ENCODE results near the gene VAV2. TPM values are rescaled to one million over a fixed set of nuclear protein-coding genes. Genes with fewer than 3 reads are reported as not detected.

Gene VAV2
- polyA plus RNA-seq, 1 donor: 48.4 TPM

DNA sequence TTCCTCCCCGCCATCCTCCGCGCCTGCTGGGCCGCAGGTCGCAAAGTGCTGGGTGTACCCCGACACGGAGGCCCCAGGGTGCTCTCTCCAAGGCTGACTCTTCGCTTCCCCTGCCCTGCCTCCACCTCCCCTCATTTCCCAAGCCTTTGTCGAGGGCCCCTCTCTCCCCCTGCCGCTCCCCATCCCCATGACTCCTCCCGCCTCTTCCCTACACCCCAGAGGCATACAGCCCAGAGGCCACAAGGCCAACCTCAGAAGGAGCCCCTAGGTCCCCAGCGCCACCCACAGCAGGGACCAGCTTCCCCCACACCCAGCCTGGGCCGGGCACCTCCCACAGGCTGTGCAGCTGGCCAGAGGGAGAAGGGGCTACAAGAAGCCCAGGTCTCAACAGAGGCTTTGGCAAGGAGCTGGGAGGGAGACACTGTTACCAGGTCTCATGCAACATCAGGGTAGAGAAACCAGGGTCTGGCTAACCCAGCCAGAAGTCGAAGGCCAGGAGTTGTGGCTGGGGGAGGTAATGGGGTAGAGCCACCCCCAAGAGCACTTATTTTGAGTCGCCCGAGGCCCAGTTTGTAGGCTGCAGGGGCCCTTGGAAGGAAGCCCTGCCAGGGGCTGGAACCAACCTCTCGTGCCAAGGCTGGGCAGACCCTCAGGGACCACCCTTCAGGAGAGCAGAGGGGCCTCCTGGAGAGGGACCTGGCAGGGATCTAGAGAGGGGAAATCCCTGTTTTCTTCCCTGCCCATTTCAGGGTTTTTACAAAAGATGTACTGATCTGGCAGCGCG, 229.4 kb downstream of the VAV2 start:
- WGBS (ENCODE audit: insufficient coverage, low lambda C conversion rate): no CpG with 5 or more reads among the region's 19 CpGs
- Histone ChIP-seq H3K9me3 (ENCODE audit: control insufficient read depth, low read depth, low read length) (peaks cover 4% of the 10 kb centered on the region), H3K36me3 (ENCODE audit: control insufficient read depth, insufficient read depth, low read length) (peaks cover 33% of the 10 kb centered on the region), H3K4me1 (ENCODE audit: control insufficient read depth, insufficient read depth, low read length) (no peaks in the 10 kb centered on the region), H3K4me3 (ENCODE audit: low read length) (no peak overlapping the region), H3K27ac (ENCODE audit: low read length) (no peak overlapping the region), H3K27me3 (ENCODE audit: control insufficient read depth, insufficient read depth, low read length) (no peaks in the 10 kb centered on the region)
- no peak for DNase-seq

DNA sequence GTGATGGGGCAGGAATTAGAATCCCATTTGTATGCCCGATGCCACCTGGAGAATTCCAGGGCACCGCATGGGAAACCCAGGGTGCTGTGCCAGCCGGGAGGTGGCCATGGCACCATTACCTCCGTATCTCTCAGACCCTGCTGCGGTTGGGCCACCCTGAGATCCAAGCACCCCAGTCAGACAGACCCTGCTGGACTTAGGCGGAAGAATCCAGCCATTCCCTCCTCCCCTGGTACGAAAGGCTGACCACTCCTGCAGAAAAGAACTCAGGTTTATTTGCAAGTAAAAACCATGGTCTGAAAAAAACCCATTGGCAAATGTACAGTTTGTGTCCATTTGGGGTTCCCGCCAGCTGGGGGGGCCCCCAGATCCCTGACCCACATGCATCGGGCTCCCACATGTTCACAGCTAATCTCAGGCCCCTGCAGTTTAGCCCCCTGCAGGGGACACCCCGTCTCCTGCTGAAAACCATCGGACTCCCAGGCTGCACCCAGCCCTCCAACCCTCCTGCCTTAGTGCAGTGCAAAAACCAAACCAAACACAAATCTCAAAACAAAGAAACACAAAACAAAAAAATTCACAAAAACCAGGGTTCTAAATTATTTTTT, 230.4 kb downstream of the VAV2 start:
- Histone ChIP-seq H3K4me1 (ENCODE audit: control insufficient read depth, insufficient read depth, low read length) (no peaks in the 10 kb centered on the region), H3K27me3 (ENCODE audit: control insufficient read depth, insufficient read depth, low read length) (no peaks in the 10 kb centered on the region), H3K27ac (ENCODE audit: low read length) (no peak overlapping the region), H3K9me3 (ENCODE audit: control insufficient read depth, low read depth, low read length) (no peaks in the 10 kb centered on the region), H3K36me3 (ENCODE audit: control insufficient read depth, insufficient read depth, low read length) (peaks cover 29% of the 10 kb centered on the region), H3K4me3 (ENCODE audit: low read length) (no peak overlapping the region)
- DNase-seq: no peak
- no CpG with 5 or more reads among the region's 11 CpGs for WGBS (ENCODE audit: insufficient coverage, low lambda C conversion rate)

DNA sequence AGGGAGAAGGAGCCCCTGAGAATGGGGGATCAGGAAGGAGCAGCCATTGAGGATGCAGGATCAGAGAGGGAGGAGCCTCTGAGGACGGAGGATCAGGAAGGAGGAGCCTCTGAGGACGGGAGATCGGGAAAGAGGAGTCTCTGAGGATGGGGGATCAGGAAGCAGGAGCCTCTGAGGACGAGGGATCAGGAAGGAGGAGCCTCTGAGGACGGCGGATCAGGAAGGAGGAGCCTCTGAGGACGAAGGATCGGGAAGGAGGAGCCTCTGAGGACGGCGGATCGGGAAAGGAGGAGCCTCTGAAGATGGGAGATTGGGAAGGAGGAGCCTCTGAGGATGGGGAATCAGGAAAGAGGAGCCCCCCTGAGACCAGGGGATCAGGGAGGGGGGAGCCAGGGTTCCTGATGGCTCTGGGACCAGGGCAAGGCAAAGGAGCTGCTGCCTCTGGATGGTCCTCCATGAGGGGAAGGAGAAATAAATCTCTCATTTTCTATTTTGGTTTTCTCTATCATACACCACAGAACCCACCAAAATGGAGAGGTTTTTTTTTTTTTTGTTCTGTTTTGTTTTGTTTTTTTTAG, 231.3 kb downstream of the VAV2 start:
- Histone ChIP-seq H3K9me3 (ENCODE audit: control insufficient read depth, low read depth, low read length) (peaks cover under 1% of the 10 kb centered on the region), H3K27ac (ENCODE audit: low read length) (no peak overlapping the region), H3K36me3 (ENCODE audit: control insufficient read depth, insufficient read depth, low read length) (peaks cover 29% of the 10 kb centered on the region), H3K4me1 (ENCODE audit: control insufficient read depth, insufficient read depth, low read length) (no peaks in the 10 kb centered on the region), H3K4me3 (ENCODE audit: low read length) (no peak overlapping the region), H3K27me3 (ENCODE audit: control insufficient read depth, insufficient read depth, low read length) (no peaks in the 10 kb centered on the region)
- no peak for DNase-seq
- WGBS (ENCODE audit: insufficient coverage, low lambda C conversion rate): no CpG with 5 or more reads among the region's 11 CpGs

DNA sequence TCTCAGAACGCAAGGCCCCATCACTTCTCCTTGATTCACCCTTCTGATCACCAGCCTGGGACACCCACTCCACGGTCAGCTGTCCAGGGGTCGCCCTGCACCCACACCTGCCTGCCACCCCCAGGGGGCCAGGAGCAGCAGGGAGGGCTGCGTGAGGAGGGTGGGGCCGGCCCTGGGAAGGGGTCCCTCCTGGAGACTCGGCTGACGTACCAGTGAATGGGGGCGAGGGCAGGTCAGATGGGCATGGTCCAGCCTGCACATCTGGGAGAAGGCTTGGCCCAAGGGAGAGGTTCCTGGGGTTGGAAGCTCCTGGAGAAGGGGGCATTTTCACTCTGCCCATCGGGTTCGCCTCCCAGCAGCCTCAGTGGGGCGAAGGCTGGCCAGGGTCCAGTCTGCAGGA, 232.2 kb downstream of the VAV2 start:
- no CpG with 5 or more reads among the region's 11 CpGs for WGBS (ENCODE audit: insufficient coverage, low lambda C conversion rate)
- H3K9me3 ChIP-seq (ENCODE audit: control insufficient read depth, low read depth, low read length): peaks cover 5% of the 10 kb centered on the region
- H3K4me1 ChIP-seq (ENCODE audit: control insufficient read depth, insufficient read depth, low read length): no peaks in the 10 kb centered on the region
- H3K36me3 ChIP-seq (ENCODE audit: control insufficient read depth, insufficient read depth, low read length): peaks cover 29% of the 10 kb centered on the region
- H3K4me3 ChIP-seq (ENCODE audit: low read length): no peak overlapping the region
- DNase-seq: no peak
- no peaks in the 10 kb centered on the region for H3K27me3 ChIP-seq (ENCODE audit: control insufficient read depth, insufficient read depth, low read length)
- no peak overlapping the region for H3K27ac ChIP-seq (ENCODE audit: low read length)

DNA sequence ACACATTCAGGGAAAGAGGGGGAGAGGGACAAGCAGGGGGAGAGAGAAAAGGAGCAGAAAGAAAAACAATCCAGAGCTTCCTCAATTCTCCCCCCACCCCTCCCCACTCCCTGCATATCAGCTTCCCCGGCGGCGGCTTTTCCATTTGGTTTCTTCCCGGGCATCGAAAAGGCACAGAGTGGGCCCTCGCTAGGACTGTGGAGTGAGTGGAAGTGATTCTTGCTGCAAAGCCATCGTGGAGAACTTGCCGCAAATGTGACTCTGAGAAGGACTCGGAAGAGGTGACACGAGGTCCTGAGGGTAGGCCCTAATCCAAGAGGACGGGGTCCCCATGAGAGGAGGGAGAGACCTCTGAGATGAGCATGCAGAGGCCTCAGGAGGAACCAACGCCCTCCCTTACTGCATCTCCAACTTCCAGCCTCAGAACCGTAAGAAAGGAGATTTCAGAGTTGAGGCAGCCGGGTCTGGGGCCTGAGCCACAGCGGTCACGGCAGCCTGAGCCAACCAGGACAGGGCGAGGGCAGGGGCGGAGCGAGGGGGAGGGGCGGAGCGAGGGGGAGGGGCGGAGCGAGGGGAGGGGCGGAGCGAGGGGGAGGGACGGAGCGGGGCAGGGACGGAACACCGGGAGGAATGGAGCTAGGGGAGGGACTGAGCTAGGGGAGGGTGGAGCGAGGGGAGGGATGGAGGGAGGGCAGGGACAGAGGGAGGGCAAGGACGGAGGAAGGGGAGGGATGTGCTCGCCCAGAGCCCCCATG, 232.8 kb downstream of the VAV2 start:
- Histone ChIP-seq H3K27ac (ENCODE audit: low read length) (no peak overlapping the region), H3K4me1 (ENCODE audit: control insufficient read depth, insufficient read depth, low read length) (no peaks in the 10 kb centered on the region), H3K9me3 (ENCODE audit: control insufficient read depth, low read depth, low read length) (peaks cover 5% of the 10 kb centered on the region), H3K27me3 (ENCODE audit: control insufficient read depth, insufficient read depth, low read length) (no peaks in the 10 kb centered on the region), H3K36me3 (ENCODE audit: control insufficient read depth, insufficient read depth, low read length) (peaks cover 27% of the 10 kb centered on the region), H3K4me3 (ENCODE audit: low read length) (no peak overlapping the region)
- no peak for DNase-seq
- WGBS (ENCODE audit: insufficient coverage, low lambda C conversion rate): 80% methylated on average over 2 of the region's 32 CpGs

DNA sequence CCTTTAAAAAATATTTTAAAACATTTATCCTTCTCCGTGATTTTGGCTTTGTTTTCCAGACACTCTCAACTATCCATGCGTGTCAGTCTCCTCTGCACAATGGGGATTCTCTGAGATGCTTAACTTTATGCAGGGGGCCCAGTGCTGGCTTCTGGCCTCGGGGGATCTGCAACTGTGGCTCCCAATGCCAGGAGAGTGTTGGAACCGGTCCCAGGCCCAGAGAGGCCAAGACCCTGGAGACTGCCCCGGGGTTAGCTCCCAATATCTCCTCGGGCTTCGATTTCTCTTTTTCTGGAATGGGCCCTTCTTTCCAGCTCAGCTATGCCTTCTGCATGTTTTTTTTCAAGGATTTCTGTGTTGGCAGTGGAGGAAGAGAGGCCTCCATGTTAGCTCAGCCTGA, 233.9 kb downstream of the VAV2 start:
- no peak for DNase-seq
- no peaks in the 10 kb centered on the region for H3K27me3 ChIP-seq (ENCODE audit: control insufficient read depth, insufficient read depth, low read length)
- WGBS (ENCODE audit: insufficient coverage, low lambda C conversion rate): no CpG with 5 or more reads among the region's 7 CpGs
- peaks cover 5% of the 10 kb centered on the region for H3K9me3 ChIP-seq (ENCODE audit: control insufficient read depth, low read depth, low read length)
- H3K4me1 ChIP-seq (ENCODE audit: control insufficient read depth, insufficient read depth, low read length): no peaks in the 10 kb centered on the region
- no peak overlapping the region for H3K4me3 ChIP-seq (ENCODE audit: low read length)
- H3K27ac ChIP-seq (ENCODE audit: low read length): no peak overlapping the region
- peaks cover 18% of the 10 kb centered on the region for H3K36me3 ChIP-seq (ENCODE audit: control insufficient read depth, insufficient read depth, low read length)

DNA sequence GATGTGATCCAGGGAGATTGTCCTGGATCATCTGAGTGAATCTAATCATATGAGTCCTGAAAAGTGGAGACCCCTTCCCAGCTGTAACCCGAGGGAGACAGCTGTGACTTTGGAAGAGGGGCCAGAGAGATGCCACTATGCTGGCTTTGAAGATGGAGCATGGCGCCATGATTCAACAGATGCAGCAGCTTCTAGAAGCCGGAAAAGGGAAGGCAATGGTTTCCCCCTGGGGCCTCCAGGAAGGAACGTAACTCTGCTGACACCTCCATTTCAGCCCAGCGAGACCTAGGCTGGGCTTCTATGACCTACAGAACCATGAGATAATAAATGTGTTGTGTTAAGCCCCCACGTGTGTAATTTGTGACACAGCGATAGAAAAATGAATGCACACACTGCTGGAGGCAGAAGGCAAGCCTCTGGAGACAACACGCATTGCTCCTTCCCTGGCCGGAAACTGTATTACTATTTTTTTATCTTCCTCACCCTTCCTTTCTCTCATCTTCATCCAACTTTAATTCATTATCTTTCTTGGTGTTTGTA, 237.4 kb downstream of the VAV2 start:
- H3K27me3 ChIP-seq (ENCODE audit: control insufficient read depth, insufficient read depth, low read length): no peaks in the 10 kb centered on the region
- H3K36me3 ChIP-seq (ENCODE audit: control insufficient read depth, insufficient read depth, low read length): peaks cover 4% of the 10 kb centered on the region
- H3K4me3 ChIP-seq (ENCODE audit: low read length): no peak overlapping the region
- H3K9me3 ChIP-seq (ENCODE audit: control insufficient read depth, low read depth, low read length): peaks cover 5% of the 10 kb centered on the region
- 66% methylated on average over 4 of the region's 9 CpGs for WGBS (ENCODE audit: insufficient coverage, low lambda C conversion rate)
- H3K4me1 ChIP-seq (ENCODE audit: control insufficient read depth, insufficient read depth, low read length): no peaks in the 10 kb centered on the region
- H3K27ac ChIP-seq (ENCODE audit: low read length): no peak overlapping the region
- peak in 1 of 2 donors; percentile 21 for DNase-seq

DNA sequence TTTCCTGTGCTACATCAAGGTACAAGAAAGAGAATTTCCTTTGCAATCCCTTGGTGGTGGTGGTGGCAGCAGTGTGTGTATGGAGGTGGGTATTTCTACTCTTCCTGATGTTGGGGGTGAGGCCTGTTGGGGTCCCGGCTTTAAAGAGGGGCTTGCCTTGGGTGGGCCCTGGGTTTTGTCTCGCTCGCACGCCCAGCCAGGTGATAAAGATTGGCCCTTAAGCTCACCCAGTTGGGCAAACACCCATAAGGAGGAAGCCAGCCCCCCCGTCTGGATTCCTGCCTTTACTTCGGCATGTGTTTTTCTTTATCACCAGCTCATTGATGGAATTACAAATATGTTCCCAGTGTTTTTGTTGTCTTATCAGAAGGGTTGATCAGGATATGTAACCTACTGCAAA, 237.9 kb downstream of the VAV2 start:
- no peaks in the 10 kb centered on the region for H3K4me1 ChIP-seq (ENCODE audit: control insufficient read depth, insufficient read depth, low read length)
- no peak overlapping the region for H3K4me3 ChIP-seq (ENCODE audit: low read length)
- DNase-seq: no peak
- no peaks in the 10 kb centered on the region for H3K27me3 ChIP-seq (ENCODE audit: control insufficient read depth, insufficient read depth, low read length)
- no peak overlapping the region for H3K27ac ChIP-seq (ENCODE audit: low read length)
- peaks cover 5% of the 10 kb centered on the region for H3K9me3 ChIP-seq (ENCODE audit: control insufficient read depth, low read depth, low read length)
- no CpG with 5 or more reads among the region's 6 CpGs for WGBS (ENCODE audit: insufficient coverage, low lambda C conversion rate)
- H3K36me3 ChIP-seq (ENCODE audit: control insufficient read depth, insufficient read depth, low read length): peaks cover 4% of the 10 kb centered on the region

DNA sequence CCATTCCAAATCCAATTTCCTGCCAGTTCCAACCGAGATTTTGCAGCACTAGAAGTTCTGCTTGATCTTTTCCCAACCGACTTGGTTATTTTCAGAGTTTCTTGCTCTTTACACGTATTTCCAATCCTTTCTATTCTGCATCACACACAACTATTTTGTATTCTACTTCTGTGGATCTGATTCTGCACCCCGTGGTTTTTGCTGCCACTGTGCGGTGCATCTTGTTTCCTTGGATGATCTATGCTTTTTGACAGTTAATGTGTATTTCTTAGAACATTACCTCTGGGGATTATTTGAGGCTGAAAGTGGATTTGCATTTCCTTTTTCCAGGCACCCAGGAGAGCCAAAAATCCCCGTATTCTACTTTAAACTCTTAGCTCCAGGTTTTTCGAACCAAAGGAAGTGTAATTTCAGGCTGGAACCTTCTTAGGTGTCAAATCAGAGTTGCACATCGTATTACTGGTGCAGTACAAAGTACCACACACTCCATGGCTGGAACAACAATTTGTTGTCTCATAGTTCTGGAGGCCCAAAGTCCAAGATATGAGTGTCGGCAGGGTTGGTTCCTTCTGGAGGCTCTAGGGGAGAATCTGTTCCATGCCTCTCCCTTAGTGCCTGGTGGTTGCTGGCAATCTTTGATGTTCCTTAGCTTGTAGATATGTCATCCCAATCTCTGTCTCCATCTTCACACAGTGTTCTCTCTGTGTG, 239.2 kb downstream of the VAV2 start:
- Histone ChIP-seq H3K4me1 (ENCODE audit: control insufficient read depth, insufficient read depth, low read length) (no peaks in the 10 kb centered on the region), H3K4me3 (ENCODE audit: low read length) (no peak overlapping the region), H3K9me3 (ENCODE audit: control insufficient read depth, low read depth, low read length) (peaks cover 5% of the 10 kb centered on the region), H3K36me3 (ENCODE audit: control insufficient read depth, insufficient read depth, low read length) (no peaks in the 10 kb centered on the region), H3K27me3 (ENCODE audit: control insufficient read depth, insufficient read depth, low read length) (no peaks in the 10 kb centered on the region), H3K27ac (ENCODE audit: low read length) (no peak overlapping the region)
- WGBS (ENCODE audit: insufficient coverage, low lambda C conversion rate): no CpG with 5 or more reads among the region's 9 CpGs
- peak in 1 of 2 donors; percentile 22 for DNase-seq
